Tibial nerve (tissue), 4 donors: Measurements from ENCODE around the gene ARHGAP15. TPM values are rescaled to one million over a fixed set of nuclear protein-coding genes. Genes with fewer than 3 reads are reported as not detected.

ENCODE experiments used
- DNase-seq, 2 donors: peaks; one replicate each; pipeline ENCODE4 v3.0.0-alpha.2; 2019; ENCODE audit warnings: low spot score in 2 of 2
- H3K27ac ChIP-seq, 4 donors: fragments of 200-600 bp; sonication (generic) in 3 of 4; one replicate each; pipeline ENCODE4 v1.5.1; 2017 to 2019; ENCODE audit warnings: mild to moderate bottlenecking in 1 of 4
- H3K27me3 ChIP-seq, 2 donors: fragments of 200-600 bp; sonication (generic) in 1 of 2; one replicate each; pipeline versions ENCODE4 v1.5.1 to v1.6.0; 2017 to 2019
- H3K36me3 ChIP-seq, 3 donors: fragments of 200-600 bp; sonication (generic); one replicate each; pipeline ENCODE4 v1.5.1; 2018 to 2019
- H3K4me1 ChIP-seq, 4 donors: fragments of 200-600 bp; sonication (generic) in 3 of 4; one replicate each; pipeline ENCODE4 v1.5.1; 2017 to 2019
- H3K4me3 ChIP-seq, 4 donors: fragments of 200-600 bp; sonication (generic) in 3 of 4; one replicate each; pipeline ENCODE4 v1.5.1; 2017 to 2019; ENCODE audit warnings: mild to moderate bottlenecking in 1 of 4, moderate library complexity in 1 of 4
- H3K9me3 ChIP-seq, 4 donors: fragments of 200-600 bp; sonication (generic) in 3 of 4; one replicate each; pipeline ENCODE4 v1.5.1; 2017 to 2019
- CTCF ChIP-seq, 5 experiments: fragments of 200-600 bp in 3 of 5; fragments of 450-650 bp in 2 of 5; sonication (generic) in 3 of 5; IDR thresholded peaks; one replicate each; pipeline ENCODE4 v1.5.1; 2016 to 2019; ENCODE audit warnings: antibody characterized with exemption in 5 of 5, mild to moderate bottlenecking in 3 of 5, moderate library complexity in 2 of 5
- EP300 ChIP-seq, 2 donors: sonication (generic); formaldehyde crosslinking; IDR thresholded peaks; one replicate each; pipeline ENCODE4 v1.6.1; 2017; ENCODE audit warnings: antibody characterized with exemption in 2 of 2, mild to moderate bottlenecking in 1 of 2
- POLR2A ChIP-seq, 2 donors: fragments of 450-650 bp; IDR thresholded peaks; one replicate each; pipeline ENCODE4 v1.6.1; 2017; ENCODE audit warnings: antibody characterized with exemption in 2 of 2, mild to moderate bottlenecking in 2 of 2, moderate library complexity in 2 of 2
- WGBS, 2 donors: methylation state at CpG; one replicate each; pipeline ENCODE4 v1.1.5; 2018; 5-methylcytosine and 5-hydroxymethylcytosine counted together
- total RNA-seq, 4 donors: library from RNA; depleted of rRNA; stranded (reverse); fragments of >200 nt; gene quantifications; one replicate each; pipeline ENCODE4 v1.1.0, GENCODE V29; 2016

ARHGAP15 gene
- total RNA-seq, 4 donors from 2014 or later = 22.6 to 47.4 (median 35.9) TPM

DNA sequence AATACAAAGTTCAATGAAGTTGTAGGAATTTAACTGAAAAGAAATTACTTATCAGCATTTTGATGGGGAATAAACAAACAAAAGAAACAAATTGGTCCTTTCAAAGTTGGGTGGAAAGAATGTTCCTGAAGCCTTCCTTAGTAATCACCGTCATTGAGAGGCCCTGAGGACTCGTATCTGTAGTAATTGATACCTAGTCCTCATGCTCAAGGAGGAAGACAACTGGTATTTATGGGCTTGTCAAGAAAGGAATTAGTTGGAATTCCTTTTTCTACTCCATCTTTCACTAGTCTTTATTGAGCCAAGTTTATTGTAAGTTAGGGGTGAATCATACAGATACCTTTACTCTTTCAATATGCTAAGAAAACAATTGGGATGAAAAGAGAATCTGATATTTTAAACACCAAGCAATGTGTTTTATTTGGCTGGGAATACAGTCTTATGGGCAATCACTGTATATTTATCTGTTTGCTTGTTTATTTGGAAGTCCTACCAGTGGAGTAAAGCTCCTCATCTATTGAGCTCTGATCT lies 324.8 kb downstream of the ARHGAP15 start:
- H3K27ac ChIP-seq = peak overlapping the region in 2 of 4 donors; percentile 30 to 34
- no peak for TF ChIP-seq EP300 (IDR thresholded peaks at IDR 0.05)
- TF ChIP-seq POLR2A (IDR thresholded peaks at IDR 0.05) = no peak
- no peak for TF ChIP-seq CTCF (IDR thresholded peaks at IDR 0.05)
- 62 to 67% methylated on average over 2 of the region's 2 CpGs for WGBS, 2 donors

DNA sequence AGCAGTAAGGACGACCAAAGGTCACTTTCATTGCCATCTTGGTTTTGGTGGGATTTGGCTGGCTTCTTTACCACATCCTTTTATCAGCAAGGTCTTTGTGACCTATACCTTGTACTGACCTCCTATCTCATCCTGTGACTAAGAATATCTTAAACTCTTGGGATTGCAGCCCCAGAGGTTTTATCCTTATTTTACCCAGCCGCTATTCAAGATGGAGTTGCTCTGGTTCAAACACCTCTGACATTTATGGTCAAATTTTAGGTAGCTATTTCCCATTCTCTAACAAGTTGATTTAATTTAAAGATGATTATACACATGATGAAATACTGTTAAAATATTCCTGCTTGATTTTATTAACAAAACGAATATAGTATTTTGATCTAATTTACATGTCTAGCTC lies 326.1 kb downstream of the ARHGAP15 start:
- H3K27me3 ChIP-seq = no peaks in the 10 kb centered on the region
- H3K27ac ChIP-seq = no peak overlapping the region
- H3K9me3 ChIP-seq = peaks cover 0 to 10% (median 0%) of the 10 kb centered on the region in 4 donors
- DNase-seq = no peak
- peaks cover 0 to 19% (median 0%) of the 10 kb centered on the region in 4 donors for H3K4me1 ChIP-seq
- no peaks in the 10 kb centered on the region for H3K36me3 ChIP-seq
- no peak overlapping the region for H3K4me3 ChIP-seq
- WGBS, 2 donors = 97 to 98% methylated on average over 3 of the region's 3 CpGs
- TF ChIP-seq EP300 (IDR thresholded peaks at IDR 0.05) (no peak), CTCF (IDR thresholded peaks at IDR 0.05) (no peak), POLR2A (IDR thresholded peaks at IDR 0.05) (no peak)

More for the DNA sequence above, 324.8 kb downstream of the ARHGAP15 start:
- no peaks in the 10 kb centered on the region for H3K27me3 ChIP-seq
- peaks cover 0 to 31% (median 0%) of the 10 kb centered on the region in 4 donors for H3K4me1 ChIP-seq
- H3K4me3 ChIP-seq = no peak overlapping the region
- H3K36me3 ChIP-seq = no peaks in the 10 kb centered on the region
- H3K9me3 ChIP-seq = peaks cover 0 to 10% (median 0%) of the 10 kb centered on the region in 4 donors
- no peak for DNase-seq

GRCh38 chr2:143458258-143459190 lies 329.3 kb downstream of the ARHGAP15 start:
- no peak for DNase-seq

GRCh38 chr2:143460382-143460781 lies 331.2 kb downstream of the ARHGAP15 start:
- H3K36me3 ChIP-seq = peaks cover 0 to 5% (median 0%) of the 10 kb centered on the region in 3 donors

More at GRCh38 chr2:143458258-143459190, 329.3 kb downstream of the ARHGAP15 start:
- TF ChIP-seq CTCF (IDR thresholded peaks at IDR 0.05) (no peak), POLR2A (IDR thresholded peaks at IDR 0.05) (no peak), EP300 (IDR thresholded peaks at IDR 0.05) (no peak)
- peak overlapping the region in 2 of 4 donors; percentile 31 to 34 for H3K27ac ChIP-seq
- no peaks in the 10 kb centered on the region for H3K27me3 ChIP-seq
- H3K9me3 ChIP-seq = peaks cover 0 to 10% (median 0%) of the 10 kb centered on the region in 4 donors
- H3K4me1 ChIP-seq = no peaks in the 10 kb centered on the region
- H3K4me3 ChIP-seq = no peak overlapping the region
- 90 to 91% methylated on average over 7 of the region's 7 CpGs for WGBS, 2 donors
- H3K36me3 ChIP-seq = peaks cover 0 to 5% (median 0%) of the 10 kb centered on the region in 3 donors

More at GRCh38 chr2:143460382-143460781, 331.2 kb downstream of the ARHGAP15 start:
- TF ChIP-seq CTCF (IDR thresholded peaks at IDR 0.05) (no peak), POLR2A (IDR thresholded peaks at IDR 0.05) (no peak), EP300 (IDR thresholded peaks at IDR 0.05) (no peak)
- Histone ChIP-seq H3K9me3 (peaks cover 0 to 10% (median 0%) of the 10 kb centered on the region in 4 donors), H3K27me3 (no peaks in the 10 kb centered on the region), H3K4me1 (no peaks in the 10 kb centered on the region), H3K4me3 (no peak overlapping the region), H3K27ac (no peak overlapping the region)
- DNase-seq = no peak
